Globus pallidus (tissue), 1 donor: Measurements from ENCODE around the gene DENND1A.
"Not testable (repeated sequence)": the region's sequence is repeated elsewhere in the genome, so short reads cannot be mapped to it uniquely, and the experiment has no call there.

Experiments
- DNase-seq: peaks from one replicate; pipeline ENCODE4 v3.0.0-alpha.2; 2015; ENCODE audit warnings: low spot score

Gene DENND1A

GRCh38 chr9:123771690-123772089 lies 158.2 kb downstream of the DENND1A start:
- no peak for DNase-seq

GRCh38 chr9:123769719-123770118 lies 160.2 kb downstream of the DENND1A start:
- DNase-seq: no peak

GRCh38 chr9:123763910-123764588 lies 165.9 kb downstream of the DENND1A start:
- DNase-seq: no peak

GRCh38 chr9:123761905-123762605 lies 167.9 kb downstream of the DENND1A start:
- DNase-seq: no peak

GRCh38 chr9:123757960-123758359 lies 172.0 kb downstream of the DENND1A start:
- DNase-seq: no peak

- no peak for DNase-seq
Measured at GRCh38 chr9:123757547-123757946, 172.4 kb downstream of the DENND1A start.

GRCh38 chr9:123756484-123757106 lies 173.3 kb downstream of the DENND1A start:
- no peak for DNase-seq

- DNase-seq: no peak
Measured at GRCh38 chr9:123753669-123754258, 176.2 kb downstream of the DENND1A start.

GRCh38 chr9:123753016-123753415 lies 176.9 kb downstream of the DENND1A start:
- no peak for DNase-seq

GRCh38 chr9:123749580-123750202 lies 180.2 kb downstream of the DENND1A start:
- peak; percentile 47 for DNase-seq

- no peak for DNase-seq
Measured at GRCh38 chr9:123746765-123747164, 183.2 kb downstream of the DENND1A start.

GRCh38 chr9:123745933-123746332 lies 184.0 kb downstream of the DENND1A start:
- no peak for DNase-seq

- DNase-seq: no peak
Measured at GRCh38 chr9:123745451-123745850, 184.5 kb downstream of the DENND1A start.

GRCh38 chr9:123743737-123744136 lies 186.2 kb downstream of the DENND1A start:
- no peak for DNase-seq

- DNase-seq: peak; percentile 72
Measured at GRCh38 chr9:123742009-123742767, 187.7 kb downstream of the DENND1A start.

- no peak for DNase-seq
Measured at GRCh38 chr9:123741214-123741613, 188.7 kb downstream of the DENND1A start.

- DNase-seq: no peak
Measured at GRCh38 chr9:123739902-123740301, 190.0 kb downstream of the DENND1A start.

- DNase-seq: no peak
Measured at GRCh38 chr9:123739387-123739786, 190.5 kb downstream of the DENND1A start.

- no peak for DNase-seq
Measured at GRCh38 chr9:123738648-123739047, 191.3 kb downstream of the DENND1A start.

GRCh38 chr9:123735376-123735775 lies 194.6 kb downstream of the DENND1A start:
- no peak for DNase-seq

- not testable (repeated sequence) for DNase-seq
Measured at GRCh38 chr9:123728571-123728970, 201.4 kb downstream of the DENND1A start.

GRCh38 chr9:123727332-123727731 lies 202.6 kb downstream of the DENND1A start:
- no peak for DNase-seq
